ENCODE results near the gene ENPP1.
A peak's percentile ranks its signal among the peaks of the same experiment; 100 is the strongest.

ENPP1 gene

GRCh38 chr6:131761060-131761761 lies 46.6 kb upstream of the ENPP1 start:
- Histone ChIP-seq H3K4me1 (ENCODE audit: control insufficient read depth, insufficient read depth, low read length) (0 out of 2 replicates have a peak, but pooled peaks cover 5% of the 10 kb centered on the region), H3K27ac (ENCODE audit: extremely low read depth, low read depth, low read length) (no peak overlapping the region), H3K9me3 (ENCODE audit: control insufficient read depth, insufficient read depth, low read depth, low read length) (no peaks in the 10 kb centered on the region), H3K36me3 (ENCODE audit: control insufficient read depth in 2 of 2, insufficient read depth in 1 of 2, low read length in 2 of 2) (no peaks in the 10 kb centered on the region), H3K4me3 (ENCODE audit: low read depth, low read length) (no peak overlapping the region)
- ChIA-PET POLR2A (no interaction called here), CTCF (interaction anchor here (1.3 kb wide), 1 partner anchor 13 kb away, joined by 5 read pairs; no protein-coding TSS in a partner anchor)
- TF ChIP-seq ZNF37A (tag by site-specific recombination; IDR thresholded peaks at IDR 0.05), result no peak
- TF ChIP-seq ZNF175 (tag by site-specific recombination; IDR thresholded peaks at IDR 0.05), result no peak
- TF ChIP-seq ZNF138 (tag by site-specific recombination; IDR thresholded peaks at IDR 0.05; ENCODE audit: borderline replicate concordance), result no peak
- TF ChIP-seq ZNF830 (tag by site-specific recombination; IDR thresholded peaks at IDR 0.05; ENCODE audit: low read depth), result no peak
- TF ChIP-seq ZNF157 (tag by site-specific recombination; IDR thresholded peaks at IDR 0.05), result no peak
- no peak for TF ChIP-seq SCRT2 (tag by site-specific recombination; IDR thresholded peaks at IDR 0.05)
- no peak for TF ChIP-seq ZNF391 (tag by site-specific recombination; IDR thresholded peaks at IDR 0.05; ENCODE audit: borderline replicate concordance, low read depth)
- TF ChIP-seq ZNF530 (tag by site-specific recombination; IDR thresholded peaks at IDR 0.05; ENCODE audit: low read depth), result no peak

GRCh38 chr6:131761762-131762067 lies 46.1 kb upstream of the ENPP1 start:
- Histone ChIP-seq H3K9me3 (ENCODE audit: control insufficient read depth, insufficient read depth, low read depth, low read length) (no peaks in the 10 kb centered on the region), H3K4me3 (ENCODE audit: low read depth, low read length) (no peak overlapping the region), H3K27ac (ENCODE audit: extremely low read depth, low read depth, low read length) (no peak overlapping the region), H3K36me3 (ENCODE audit: control insufficient read depth in 2 of 2, insufficient read depth in 1 of 2, low read length in 2 of 2) (no peaks in the 10 kb centered on the region), H3K4me1 (ENCODE audit: control insufficient read depth, insufficient read depth, low read length) (0 out of 2 replicates have a peak, but pooled peaks cover 5% of the 10 kb centered on the region)
- no peak for TF ChIP-seq ZNF792 (tag by site-specific recombination; IDR thresholded peaks at IDR 0.05)
- TF ChIP-seq ZNF366 (tag by site-specific recombination; conservative IDR thresholded peaks at IDR 0.05), result 0 out of 2 replicates have a peak, but pooled peaks have one; percentile 33
- ChIA-PET CTCF (interaction anchor here (1.3 kb wide), 1 partner anchor 13 kb away, joined by 5 read pairs; no protein-coding TSS in a partner anchor), POLR2A (no interaction called here)

GRCh38 chr6:131762984-131763383 lies 44.8 kb upstream of the ENPP1 start:
- CTCF ChIA-PET, result interaction anchor here (0.6 to 1.7 kb wide), 3 partner anchors 30 to 152 kb away, joined by 3 to 7 read pairs (median 3); no protein-coding TSS in a partner anchor
- H3K9me3 ChIP-seq (ENCODE audit: control insufficient read depth, insufficient read depth, low read depth, low read length), result no peaks in the 10 kb centered on the region
- POLR2A ChIA-PET, result no interaction called here
- H3K4me3 ChIP-seq (ENCODE audit: low read depth, low read length), result no peak overlapping the region
- H3K4me1 ChIP-seq (ENCODE audit: control insufficient read depth, insufficient read depth, low read length), result 0 out of 2 replicates have a peak, but pooled peaks cover 5% of the 10 kb centered on the region
- no peak overlapping the region for H3K27ac ChIP-seq (ENCODE audit: extremely low read depth, low read depth, low read length)
- no peak for TF ChIP-seq ZBTB7A (tag by site-specific recombination; IDR thresholded peaks at IDR 0.05; ENCODE audit: low read depth)
- H3K36me3 ChIP-seq (ENCODE audit: control insufficient read depth in 2 of 2, insufficient read depth in 1 of 2, low read length in 2 of 2), result no peaks in the 10 kb centered on the region

GRCh38 chr6:131763749-131764148 lies 44.1 kb upstream of the ENPP1 start:
- H3K27ac ChIP-seq (ENCODE audit: extremely low read depth, low read depth, low read length), result no peak overlapping the region
- POLR2A ChIA-PET, result no interaction called here
- CTCF ChIA-PET, result interaction anchor here (1.0 to 1.7 kb wide), 2 partner anchors 29 to 151 kb away, joined by 3 to 7 read pairs; no protein-coding TSS in a partner anchor
- TF ChIP-seq ZNF184 (tag by site-specific recombination; IDR thresholded peaks at IDR 0.05) (no peak), ZNF585B (tag by site-specific recombination; IDR thresholded peaks at IDR 0.05) (no peak), PRDM10 (tag by site-specific recombination; IDR thresholded peaks at IDR 0.05) (no peak), ZBTB11 (tag by site-specific recombination; conservative IDR thresholded peaks at IDR 0.05; ENCODE audit: low read depth) (no peak)
- no peaks in the 10 kb centered on the region for H3K9me3 ChIP-seq (ENCODE audit: control insufficient read depth, insufficient read depth, low read depth, low read length)
- no peaks in the 10 kb centered on the region for H3K36me3 ChIP-seq (ENCODE audit: control insufficient read depth in 2 of 2, insufficient read depth in 1 of 2, low read length in 2 of 2)
- H3K4me1 ChIP-seq (ENCODE audit: control insufficient read depth, insufficient read depth, low read length), result 0 out of 2 replicates have a peak, but pooled peaks cover 5% of the 10 kb centered on the region
- no peak overlapping the region for H3K4me3 ChIP-seq (ENCODE audit: low read depth, low read length)

Data from HEK293 (cell line).